ENCODE measurements around the gene IGFN1.

Gene IGFN1

GRCh38 chr1:201218409-201218808 is 27.8 kb downstream of the IGFN1 start:
- no peak overlapping the region for H3K27ac ChIP-seq
- no peak for TF ChIP-seq ZFX (IDR thresholded peaks at IDR 0.05; ENCODE audit: borderline replicate concordance)
- TF ChIP-seq, protein P1, sequence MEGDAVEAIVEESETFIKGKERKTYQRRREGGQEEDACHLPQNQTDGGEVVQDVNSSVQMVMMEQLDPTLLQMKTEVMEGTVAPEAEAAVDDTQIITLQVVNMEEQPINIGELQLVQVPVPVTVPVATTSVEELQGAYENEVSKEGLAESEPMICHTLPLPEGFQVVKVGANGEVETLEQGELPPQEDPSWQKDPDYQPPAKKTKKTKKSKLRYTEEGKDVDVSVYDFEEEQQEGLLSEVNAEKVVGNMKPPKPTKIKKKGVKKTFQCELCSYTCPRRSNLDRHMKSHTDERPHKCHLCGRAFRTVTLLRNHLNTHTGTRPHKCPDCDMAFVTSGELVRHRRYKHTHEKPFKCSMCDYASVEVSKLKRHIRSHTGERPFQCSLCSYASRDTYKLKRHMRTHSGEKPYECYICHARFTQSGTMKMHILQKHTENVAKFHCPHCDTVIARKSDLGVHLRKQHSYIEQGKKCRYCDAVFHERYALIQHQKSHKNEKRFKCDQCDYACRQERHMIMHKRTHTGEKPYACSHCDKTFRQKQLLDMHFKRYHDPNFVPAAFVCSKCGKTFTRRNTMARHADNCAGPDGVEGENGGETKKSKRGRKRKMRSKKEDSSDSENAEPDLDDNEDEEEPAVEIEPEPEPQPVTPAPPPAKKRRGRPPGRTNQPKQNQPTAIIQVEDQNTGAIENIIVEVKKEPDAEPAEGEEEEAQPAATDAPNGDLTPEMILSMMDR (IDR thresholded peaks at IDR 0.05): no peak

GRCh38 chr1:201219481-201220387 is 29.1 kb downstream of the IGFN1 start:
- TF ChIP-seq, protein P1 (IDR thresholded peaks at IDR 0.05): no peak
- no peak for TF ChIP-seq ZFX (IDR thresholded peaks at IDR 0.05; ENCODE audit: borderline replicate concordance)
- H3K27ac ChIP-seq: no peak overlapping the region

GRCh38 chr1:201220388-201220715 is 29.7 kb downstream of the IGFN1 start:
- no peak overlapping the region for H3K27ac ChIP-seq
- TF ChIP-seq, protein P1 (IDR thresholded peaks at IDR 0.05): no peak
- no peak for TF ChIP-seq ZFX (IDR thresholded peaks at IDR 0.05; ENCODE audit: borderline replicate concordance)

DNA sequence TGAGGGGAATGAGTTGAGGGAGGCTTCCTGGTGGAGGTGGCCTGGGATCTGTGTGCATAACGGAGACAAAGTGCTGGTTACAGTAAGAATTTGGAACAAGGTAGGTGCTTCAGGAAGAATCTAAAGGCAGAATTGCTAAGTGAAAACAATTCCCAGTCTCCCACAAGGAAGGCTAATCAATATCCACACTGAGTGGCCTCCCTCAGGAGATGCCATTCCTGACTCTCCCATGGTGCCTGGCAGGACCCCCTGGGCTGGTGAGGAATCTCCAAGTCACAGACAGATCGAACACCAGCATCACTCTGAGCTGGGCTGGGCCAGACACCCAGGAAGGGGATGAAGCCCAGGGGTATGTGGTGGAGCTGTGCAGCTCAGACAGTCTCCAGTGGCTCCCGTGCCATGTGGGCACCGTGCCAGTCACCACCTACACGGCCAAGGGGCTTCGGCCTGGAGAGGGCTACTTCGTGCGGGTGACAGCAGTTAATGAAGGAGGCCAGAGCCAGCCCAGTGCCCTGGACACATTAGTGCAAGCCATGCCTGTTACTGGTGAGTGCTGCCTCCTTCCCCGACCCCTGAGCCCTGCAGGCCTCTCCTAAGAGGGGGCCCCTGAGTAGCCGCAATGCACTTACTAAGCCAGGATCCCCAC is 30.7 kb downstream of the IGFN1 start:
- TF ChIP-seq ZFX (IDR thresholded peaks at IDR 0.05; ENCODE audit: borderline replicate concordance): no peak
- TF ChIP-seq, protein P1 (IDR thresholded peaks at IDR 0.05): no peak
- no peak overlapping the region for H3K27ac ChIP-seq

DNA sequence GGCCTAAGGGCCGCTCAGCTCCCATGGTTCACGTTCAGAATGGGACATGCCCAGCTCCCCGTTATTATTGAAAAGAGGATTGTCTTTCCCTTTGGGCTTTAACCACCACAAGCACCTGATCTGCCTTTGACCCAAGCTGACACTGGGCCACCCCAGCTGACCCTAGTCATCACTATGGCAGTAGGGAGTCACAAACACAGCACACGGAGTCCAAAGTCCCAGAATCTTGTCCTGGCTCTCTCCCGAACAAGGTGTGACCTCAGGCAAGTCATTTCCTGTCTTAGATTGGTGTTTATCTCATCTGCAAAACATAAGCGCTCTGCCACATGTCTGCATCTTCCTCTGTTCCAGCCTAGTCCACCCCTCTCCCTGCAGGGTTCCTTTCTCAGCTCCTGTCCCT is 31.5 kb downstream of the IGFN1 start:
- TF ChIP-seq, protein P1 (IDR thresholded peaks at IDR 0.05): no peak
- TF ChIP-seq ZFX (IDR thresholded peaks at IDR 0.05; ENCODE audit: borderline replicate concordance): no peak
- no peak overlapping the region for H3K27ac ChIP-seq

DNA sequence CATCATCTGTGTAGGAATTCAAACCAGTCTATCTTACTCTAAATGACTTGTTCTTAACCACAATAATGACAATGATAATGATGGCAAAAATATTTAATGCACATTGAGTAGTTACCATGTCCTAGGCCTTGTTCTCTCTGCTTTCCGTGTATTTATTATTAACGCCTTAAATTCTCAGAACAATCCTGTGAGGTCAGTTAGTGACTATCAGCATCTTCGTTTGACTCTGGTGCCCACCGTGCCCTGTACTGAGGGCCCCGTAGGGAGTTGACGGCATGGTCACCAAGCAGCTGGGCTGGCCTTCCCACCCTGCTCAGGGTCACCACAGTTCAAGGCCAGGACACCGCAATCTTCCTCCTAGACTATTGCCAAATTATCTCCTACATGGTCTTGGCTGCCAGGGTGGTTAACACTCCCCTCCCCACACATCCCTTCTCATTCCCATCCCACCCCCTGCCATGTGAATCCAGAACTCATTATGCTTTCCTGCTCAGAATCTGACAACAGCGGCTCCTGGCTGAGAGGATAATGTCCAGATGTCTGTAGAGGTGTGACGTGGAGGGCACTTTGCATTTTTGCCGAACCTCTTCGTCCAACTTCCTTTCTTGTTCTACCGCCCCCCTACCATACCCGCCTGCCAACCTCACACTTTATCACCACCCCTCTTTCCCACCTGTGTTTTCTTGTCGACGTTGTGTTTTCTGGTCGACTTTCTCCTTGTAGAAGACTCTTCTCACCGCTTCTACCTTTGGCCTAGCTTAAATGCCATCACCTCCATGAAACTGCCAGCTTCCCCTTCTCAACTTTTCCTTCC is 33.4 kb downstream of the IGFN1 start:
- TF ChIP-seq, protein P1 (IDR thresholded peaks at IDR 0.05): no peak
- H3K27ac ChIP-seq: no peak overlapping the region

All from 22Rv1 (cell line).